GM18520 (cell line): ENCODE results near the gene INO80B.
A peak's percentile ranks its signal among the peaks of the same experiment; 100 is the strongest.
"Not testable (repeated sequence)": the region's sequence is repeated elsewhere in the genome, so short reads cannot be mapped to it uniquely, and the experiment has no call there.

Experiments used
- ATAC-seq: cut with Tn5 transposase; IDR thresholded peaks from one replicate; pipeline ENCODE4 v1.9.1; 2021; ENCODE audit not compliant: unreplicated experiment

INO80B gene

DNA sequence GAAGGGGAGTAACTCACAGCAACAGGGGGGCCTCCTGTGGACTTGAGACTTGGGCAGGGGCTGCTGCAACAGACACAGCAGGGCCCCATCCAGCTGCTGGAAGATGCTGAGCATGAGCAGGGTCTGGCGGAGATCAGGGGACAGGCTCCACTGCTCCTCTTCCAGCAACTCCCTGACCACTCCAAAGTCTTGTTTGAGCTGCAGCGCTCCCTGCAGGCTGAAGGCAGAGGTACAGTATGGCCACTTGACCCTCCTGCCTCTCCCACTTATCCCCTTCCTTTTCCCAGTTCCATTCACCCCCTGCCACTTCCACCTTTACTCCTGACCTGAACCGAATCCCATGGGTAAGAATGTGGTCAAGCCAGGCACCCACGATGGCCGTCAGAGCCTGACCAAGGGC lies 20.0 kb downstream of the INO80B start:
- ATAC-seq = no peak

DNA sequence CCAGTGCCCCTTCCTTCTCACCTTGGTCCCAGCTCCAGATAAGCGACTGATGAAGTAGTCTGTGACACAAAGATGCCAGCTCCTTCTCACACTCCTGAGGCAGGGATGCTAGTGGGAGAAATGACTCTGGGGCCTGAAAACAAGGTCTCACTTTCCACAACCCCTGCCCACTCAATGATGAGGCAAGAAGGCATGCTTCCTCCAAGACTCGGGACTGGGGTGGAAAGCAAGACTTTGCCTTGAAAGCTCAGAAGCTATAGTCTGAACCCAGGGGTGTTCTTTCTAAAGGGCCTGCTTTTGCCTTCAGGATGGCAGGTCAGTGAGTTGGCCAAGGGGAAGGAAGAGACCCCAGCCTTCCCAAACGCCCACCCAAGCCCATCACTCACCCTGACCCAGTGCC lies 26.5 kb downstream of the INO80B start:
- ATAC-seq = no peak

DNA sequence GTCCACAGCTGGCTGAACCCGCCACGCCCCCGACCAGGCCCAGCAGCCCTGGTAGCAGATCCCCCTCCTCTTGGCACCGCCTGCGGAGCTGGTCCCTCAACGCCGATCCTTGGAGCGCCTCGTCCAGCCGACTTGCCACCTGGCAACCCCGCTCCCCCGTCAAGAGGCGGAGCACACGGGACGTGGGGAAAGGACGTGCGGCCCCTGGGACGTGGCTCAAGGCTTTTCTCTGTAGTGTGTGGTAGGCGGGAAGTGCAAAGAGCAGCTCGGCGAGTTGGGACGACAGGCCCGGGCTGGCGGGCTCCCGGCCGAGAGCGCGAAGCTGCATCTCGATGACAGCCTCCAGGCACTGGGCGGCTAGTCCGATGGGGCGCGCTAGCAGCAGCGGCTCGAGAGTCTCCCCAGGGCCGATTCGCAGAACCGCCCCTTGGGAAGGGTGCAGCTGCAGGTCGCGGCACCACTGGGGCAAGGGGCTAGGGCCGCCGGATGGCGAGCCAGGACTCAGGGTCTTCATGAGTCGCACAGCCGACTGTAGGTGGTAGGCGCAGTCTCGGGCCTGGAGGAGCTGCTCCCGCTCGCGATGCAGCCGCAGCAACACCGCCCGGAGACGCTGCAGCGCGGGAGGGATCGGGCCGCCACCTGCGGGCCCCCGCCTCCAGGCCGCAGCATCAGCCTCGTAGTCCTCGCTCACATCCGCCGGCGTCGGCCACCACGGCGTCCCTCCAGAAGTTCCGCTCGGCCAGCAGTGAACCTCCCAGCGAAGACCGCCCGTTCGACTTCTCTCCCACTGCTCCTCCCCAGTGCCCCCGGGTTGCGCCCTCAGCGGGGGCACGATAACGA lies 27.3 kb downstream of the INO80B start:
- peak; percentile 25 for ATAC-seq

DNA sequence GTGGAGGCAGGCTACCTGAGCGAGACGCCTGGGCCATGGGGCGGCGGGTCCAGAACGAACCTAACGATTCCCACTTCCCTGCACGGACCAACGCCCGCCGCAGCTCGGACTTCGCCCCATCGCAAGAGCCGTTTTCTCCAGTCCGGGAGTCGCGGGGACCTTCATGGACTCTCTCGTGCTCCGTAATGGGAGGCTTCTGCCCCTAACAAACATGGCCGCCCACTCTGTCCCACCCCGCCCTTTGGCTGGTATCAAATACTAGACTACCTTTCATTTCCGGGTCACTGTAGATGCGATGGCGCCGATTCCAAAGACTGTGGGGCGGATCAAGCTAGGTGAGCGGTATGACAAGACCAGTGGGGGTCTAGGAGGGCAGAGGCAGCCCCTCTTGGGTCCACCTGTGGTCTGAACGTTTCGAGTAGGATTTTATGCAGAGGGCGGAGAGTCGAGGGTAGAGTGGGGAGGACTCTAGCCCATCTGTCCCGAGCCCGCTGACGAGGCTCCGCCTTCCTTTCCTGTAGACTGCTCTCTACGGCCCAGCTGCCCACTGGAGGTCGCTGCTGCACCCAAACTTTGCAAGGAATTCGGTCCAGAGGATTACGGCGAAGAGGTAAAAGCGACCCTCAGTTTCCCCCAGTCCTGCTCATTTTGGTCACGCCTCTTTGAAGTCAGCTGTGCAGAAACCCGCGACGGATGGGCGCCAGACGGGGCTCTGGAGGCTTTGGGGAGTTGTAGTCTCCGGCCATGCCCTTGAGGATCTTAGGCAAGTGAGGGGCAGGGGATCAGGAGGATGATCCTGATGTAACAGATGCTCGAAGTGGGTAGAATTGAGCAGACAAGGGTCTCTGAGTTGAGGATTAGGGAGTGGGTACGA lies 28.2 kb downstream of the INO80B start, which contains the start of the genes CCDC142 and TTC31:
TSS of gene CCDC142 (minus strand) at position 198 of the 874 bp plus-strand sequence. CDS start at position 37, 161 bp downstream.
TSS of gene TTC31 (plus strand) at position 281 of the 874 bp plus-strand sequence. CDS start at position 296, 15 bp downstream.
- peak; percentile 70 for ATAC-seq

DNA sequence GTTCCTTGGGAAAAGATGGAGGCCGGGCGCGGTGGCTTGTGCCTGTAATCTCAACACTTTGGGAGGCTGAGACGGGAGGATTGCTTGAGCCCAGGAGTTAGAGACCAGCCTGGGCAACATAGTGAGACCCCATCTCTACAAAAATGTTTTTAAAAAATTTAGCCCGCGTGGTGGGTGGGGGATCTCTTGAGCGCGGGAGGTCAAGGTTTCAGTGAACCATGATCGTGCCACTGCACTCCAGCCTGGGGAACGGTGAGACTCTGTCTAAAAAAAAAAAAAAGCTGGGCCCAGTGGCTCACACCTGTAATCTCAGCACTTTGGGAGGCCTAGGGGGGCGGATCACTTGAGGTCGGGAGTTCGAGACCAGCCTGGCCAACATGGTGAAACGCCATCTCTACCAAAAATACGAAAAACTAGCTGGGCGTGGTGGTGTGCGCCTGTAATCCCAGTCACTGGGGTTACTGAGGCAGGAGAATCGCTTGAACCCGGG lies 28.8 kb downstream of the INO80B start:
- ATAC-seq = not testable (repeated sequence)

DNA sequence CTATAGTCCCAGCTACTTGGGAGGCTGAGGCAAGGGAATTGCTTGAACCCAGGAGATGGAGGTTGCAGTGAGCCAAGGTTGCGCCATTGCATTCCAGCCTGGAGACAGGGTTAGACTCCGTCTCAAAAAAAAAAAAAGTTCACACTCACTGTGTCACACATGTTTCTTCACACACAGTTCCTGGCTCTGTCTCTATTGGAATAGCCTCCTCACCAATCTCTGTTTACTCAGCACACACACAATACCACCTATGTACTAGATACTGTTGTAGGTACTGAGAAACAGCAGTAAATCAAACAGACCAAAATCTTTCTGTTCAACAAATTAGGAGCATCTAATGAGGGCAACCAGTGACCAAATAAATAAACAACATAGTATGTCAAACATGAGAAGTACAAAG lies 31.3 kb downstream of the INO80B start:
- no peak for ATAC-seq

DNA sequence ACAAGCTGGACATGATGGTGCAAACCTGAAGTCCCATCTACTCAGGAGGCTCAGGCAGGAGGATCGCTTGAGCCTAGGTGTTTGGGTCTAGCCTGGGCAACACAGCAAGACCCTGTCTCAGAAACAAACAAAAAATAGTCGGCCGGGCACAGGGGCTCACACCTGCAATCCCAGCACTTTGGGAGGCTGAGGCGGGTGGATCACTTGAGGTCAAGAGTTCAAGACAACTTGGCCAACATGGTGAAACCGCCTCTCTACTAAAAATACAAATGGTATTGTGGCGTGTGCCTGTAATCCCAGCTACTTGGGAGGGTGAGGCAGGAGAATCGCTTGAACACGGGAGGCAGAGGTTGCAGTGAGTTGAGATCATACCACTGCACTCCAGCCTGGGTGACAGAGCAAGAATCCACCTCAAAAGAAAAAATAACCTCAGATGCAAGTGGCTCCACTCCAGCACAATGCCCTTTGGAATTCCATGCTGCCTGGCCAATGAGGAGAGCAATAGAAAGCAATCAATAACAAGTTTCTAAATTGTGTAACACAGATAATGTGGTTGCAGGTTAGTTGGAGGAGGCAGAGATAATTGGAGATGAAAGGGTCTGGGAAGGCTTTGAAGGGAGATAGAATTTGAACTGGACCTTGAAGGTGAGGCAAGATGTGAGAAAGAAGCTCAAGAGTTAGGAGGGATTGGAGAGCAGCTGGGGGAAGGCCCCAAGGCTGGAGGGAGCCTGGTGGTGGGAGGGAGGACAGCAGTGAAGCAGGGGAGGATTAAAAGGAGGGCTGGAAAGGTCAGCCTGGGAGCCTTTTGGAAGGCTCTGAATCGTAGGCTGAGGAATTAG lies 34.0 kb downstream of the INO80B start:
- ATAC-seq = no peak

DNA sequence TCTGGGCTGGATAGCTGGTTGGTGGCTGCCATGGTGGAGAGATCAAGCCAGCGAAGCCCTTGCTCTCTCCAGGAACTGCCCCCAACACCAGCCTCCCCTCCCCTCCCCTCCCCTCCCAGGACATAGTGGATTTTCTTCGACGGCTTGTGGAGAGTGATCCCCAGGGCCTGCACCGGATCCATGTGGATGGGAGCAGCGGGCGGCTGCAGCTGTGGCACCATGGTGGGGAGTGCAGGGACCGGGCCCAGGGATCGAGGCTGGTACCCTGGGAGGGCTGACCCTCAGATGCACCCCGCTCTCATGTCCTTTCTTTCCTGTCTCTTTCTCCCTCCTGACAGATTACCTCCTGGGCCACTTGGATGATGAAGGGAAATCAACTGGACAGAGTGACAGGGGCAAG lies 35.0 kb downstream of the INO80B start:
- no peak for ATAC-seq

DNA sequence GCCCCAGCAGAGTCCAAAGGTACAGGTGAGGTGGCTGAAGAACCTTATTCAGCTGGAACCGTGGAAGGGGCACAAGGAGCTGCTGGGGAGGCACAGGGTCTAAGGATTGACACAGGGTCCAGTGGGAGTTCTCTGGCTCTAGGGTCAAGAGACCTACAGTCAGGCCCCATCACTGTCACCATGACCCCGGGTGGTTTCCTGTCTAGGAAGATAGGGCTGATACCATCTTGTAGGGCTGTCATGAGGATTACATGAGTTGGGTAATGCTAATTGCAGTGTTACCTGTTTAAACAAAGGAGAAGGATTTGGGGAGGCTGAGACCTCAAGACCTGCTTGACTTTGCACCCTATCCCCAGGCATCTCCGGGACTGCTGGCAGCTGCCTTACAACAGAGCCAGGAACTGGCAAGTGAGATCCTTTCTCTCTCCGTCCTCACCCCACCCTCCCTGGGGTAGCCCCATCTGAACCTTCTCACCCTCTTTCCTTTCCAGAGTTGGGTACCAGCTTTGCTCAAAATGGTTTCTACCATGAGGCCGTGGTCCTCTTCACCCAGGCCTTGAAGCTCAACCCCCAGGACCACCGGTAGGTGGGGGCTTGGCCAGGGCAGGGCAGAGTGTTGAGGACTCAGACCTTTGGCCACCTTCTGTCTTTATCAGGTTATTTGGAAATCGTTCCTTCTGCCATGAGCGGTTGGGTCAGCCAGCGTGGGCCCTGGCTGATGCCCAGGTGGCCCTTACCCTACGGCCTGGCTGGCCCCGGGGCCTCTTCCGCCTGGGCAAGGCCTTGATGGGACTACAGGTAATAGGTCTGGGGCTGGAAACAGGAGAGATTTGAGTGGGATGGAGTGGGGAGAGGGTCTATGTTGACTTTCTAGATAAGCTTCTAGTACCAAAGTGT lies 37.0 kb downstream of the INO80B start:
- ATAC-seq = no peak

DNA sequence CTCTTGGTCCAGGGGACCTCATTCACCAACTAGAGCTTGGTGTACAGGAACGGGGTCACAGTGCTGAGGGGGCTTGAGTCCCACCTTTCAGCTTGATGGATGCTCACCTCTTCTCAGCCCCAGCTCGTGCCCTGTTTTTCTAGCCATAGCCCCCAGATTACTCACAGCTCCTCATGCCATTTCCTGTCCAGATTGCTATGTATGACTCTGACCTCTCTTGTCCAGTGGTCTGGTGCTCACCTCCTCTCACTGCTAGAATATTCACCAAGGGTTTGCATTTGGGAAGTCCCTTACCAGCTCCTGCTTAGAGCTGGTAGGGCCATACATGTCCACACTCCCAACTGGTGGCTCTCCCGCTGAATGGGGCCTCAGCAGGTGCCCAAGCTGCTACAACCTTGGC lies 38.7 kb downstream of the INO80B start:
- ATAC-seq = no peak

DNA sequence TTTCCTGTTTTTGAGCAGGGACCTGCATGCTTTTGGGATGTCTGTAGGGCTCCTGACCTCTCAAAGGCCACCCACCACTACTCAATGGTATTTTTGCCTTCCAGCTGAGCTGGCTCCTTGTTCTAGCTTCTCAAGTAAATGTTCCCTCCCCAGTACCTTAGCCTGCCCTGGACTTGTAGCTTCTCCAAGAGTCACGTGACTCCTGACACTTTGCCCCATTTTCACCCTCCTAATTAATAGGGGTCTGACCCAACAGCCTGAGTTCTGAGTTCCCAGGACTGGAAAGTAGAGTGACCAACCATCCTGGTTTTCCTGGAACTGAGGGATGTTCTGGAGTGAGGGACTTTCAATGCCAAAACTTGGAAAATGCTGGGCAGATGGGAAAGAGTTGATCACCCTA lies 40.6 kb downstream of the INO80B start:
- ATAC-seq = no peak

DNA sequence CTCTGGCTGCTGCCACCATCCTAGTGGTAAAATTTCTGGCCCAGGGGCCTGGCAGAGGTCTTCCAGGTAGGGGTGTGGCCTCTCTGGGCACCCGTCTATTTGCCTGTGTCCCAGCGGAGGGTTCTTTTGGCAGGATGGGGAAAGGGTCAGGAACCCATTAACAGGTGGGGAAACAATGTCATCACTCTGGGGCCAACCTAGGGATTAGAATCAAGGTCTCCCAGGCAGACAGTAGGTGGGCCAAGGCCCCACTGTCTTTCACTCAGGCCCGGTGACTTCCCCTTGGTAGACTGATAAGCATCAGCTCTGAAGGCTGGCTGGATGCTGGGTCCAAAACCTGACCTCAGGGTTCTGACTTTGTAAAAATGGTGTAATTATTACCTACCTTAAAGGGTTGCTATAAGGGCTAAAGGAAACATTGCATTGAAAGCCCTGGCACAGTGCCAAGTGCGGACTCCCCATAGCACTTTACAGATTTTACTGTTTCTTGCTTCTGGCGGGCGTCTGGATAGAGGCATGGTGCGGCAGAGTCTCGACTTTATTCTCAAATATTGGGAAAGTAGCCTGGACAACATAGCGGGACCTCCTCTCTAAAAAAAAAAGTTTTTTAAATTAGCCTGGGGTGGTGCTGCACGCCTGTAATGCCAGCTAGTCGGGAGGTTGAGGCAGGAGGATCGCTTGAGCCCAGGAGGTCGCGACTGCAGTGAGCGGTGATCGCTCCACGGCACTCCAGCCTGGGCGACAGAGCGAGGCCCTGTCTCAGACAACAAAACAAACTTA lies 42.3 kb downstream of the INO80B start:
- no peak for ATAC-seq

DNA sequence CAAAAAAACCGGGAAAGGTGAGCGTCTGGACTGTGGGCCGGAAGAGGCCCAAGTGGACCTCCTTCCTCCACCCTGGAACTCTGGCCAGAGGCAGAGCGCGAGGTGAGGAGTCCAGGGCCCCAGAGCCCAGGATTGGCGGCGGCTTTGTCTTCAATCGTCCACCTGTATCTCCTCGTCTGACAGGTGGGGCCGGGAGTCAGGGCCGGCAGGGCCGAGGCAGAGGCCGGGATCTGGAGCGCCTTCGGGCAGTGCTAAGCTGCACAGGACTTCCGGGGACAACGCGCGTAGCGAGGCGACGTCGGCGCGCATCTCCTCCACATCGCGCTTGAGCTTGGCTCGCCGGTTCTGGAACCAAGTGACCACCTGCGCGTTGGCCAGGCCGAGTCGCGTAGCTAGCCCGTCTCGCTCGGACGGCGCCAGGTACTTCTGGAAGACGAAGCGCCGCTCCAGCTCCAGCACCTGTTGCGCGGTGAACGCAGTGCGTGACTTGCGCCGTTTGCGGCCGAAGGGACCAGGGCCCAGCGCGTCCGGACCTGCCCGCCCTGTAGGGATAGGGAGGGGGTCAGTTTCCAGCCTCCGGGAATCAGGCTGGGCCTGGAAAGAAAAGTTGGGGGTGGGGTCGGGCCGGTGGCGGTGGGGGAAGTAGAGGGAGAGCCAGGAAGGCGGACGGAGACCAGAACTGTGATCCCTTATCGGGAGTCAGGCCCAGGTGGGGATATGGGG lies 43.1 kb downstream of the INO80B start:
- ATAC-seq = no peak

DNA sequence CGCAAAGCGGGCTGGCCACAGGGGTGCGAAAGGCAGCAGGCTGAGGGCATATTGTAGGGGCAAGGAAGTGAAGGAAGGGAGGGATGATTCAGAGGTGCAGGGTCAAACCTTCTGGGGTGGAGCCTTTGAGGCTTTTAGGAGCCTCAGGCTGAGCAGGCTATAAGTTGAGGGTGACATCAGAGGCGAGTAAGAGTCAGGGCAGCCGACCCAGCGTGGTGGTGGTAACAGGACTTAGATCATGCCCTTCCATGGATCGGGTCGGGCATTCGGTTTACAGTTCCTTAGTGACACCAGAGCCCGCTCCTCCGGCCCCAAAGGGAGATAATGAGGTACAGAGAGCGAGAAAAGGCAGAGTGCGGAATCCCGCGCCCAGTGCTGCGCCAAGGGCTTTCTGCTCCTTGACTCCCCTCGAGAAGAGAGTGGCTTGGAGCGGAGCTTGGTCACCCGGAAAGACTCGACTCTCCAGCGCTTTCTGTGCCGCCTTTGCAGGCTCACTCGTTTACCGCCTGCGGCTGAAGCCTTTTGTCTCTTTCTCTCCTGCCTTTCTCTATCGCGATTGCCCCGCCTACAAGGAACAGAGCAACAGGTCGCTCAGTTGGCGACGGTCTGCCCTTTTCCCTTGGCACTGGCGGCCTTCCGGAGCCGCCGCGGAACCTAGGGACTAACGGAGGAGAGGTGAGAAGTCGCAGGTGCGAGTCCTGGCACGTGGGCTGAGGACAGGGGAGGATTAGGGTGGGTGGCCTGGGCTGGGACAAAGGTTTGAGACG lies 43.8 kb downstream of the INO80B start:
- ATAC-seq = no peak

DNA sequence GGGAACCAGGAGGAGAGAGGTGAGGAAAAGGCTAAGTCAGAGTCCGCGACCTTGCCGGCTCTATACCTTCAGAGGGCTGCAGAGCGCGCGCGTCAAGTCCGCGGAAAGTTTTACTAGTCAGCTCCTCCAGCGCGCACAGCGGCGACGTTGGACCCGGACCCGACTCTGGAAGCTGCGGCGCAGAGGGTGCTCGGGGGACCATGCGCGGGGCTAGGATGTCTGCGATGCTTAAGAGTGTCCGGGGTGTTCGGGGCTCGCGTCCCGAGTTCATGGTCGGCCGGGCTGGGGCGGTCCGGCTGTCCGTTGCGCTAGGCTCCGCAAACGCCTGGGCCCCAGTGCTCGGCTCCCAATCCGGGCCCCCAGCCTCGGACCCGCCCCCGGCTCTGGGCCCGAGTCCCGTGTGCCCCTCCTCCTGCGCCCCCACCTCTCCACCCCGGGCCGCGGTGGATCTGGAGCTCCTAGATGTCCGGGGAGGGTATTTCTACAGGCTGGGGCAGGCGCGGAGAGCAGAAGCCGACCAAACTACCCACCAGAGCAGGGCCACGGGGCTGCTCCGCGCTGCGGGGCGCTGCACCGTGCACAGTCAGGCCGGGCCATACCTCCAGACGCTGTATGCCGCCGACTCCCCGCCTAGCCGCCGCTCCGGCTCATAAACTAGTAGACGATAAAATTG lies 44.5 kb downstream of the INO80B start, which contains the start of gene LBX2:
TSS of gene LBX2 (minus strand) at position 337 of the 673 bp plus-strand sequence. CDS start at position 271, 66 bp downstream.
- no peak for ATAC-seq

DNA sequence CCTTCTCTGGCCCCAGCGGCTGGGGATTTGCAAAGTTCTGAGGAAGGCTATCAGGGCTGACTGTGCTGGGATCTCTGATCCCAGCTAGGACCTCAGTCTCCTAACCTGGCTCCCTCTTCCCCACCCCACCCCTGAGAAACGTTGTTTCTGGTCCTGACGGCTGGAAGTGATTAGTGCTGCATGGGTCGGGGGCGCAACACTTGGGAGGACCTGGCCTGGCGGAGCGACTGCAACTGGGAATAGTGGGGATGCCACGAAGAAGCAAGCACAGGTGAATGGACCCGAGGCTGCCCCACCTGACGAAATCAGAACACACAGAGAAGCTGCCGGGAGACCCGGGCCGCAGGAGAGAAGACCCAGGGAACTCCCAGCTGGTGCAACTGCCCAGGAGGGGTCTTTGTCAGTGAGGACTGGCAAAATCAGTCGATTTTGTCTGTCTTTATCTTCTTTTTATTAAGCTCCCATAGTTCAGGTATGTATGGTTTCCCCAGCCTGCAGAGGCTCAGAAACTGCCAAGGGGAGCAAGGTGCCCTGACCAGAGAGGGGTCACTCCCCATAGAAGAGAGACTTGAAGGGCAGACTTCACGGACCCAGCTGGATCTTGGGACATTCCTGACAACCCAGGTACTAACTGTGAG lies 45.2 kb downstream of the INO80B start:
- no peak for ATAC-seq
